Breast epithelium (tissue), 4 donors: ENCODE data around the gene S100Z. TPM values are rescaled to one million over a fixed set of nuclear protein-coding genes. Genes with fewer than 3 reads are reported as not detected.

Source experiments
- DNase-seq, 2 donors: peaks; one replicate each; pipeline ENCODE4 v3.0.0-alpha.2; 2019; ENCODE audit warnings: low spot score in 2 of 2
- H3K27ac ChIP-seq, 2 donors: fragments of 200-600 bp; sonication (generic) in 1 of 2; one replicate each; pipeline ENCODE4 v1.5.1; 2016 to 2019; ENCODE audit warnings: mild to moderate bottlenecking in 1 of 2
- H3K27me3 ChIP-seq, 2 donors: fragments of 200-600 bp; sonication (generic) in 1 of 2; one replicate each; pipeline versions ENCODE4 v1.5.1 to v1.6.0; 2017 to 2019; ENCODE audit warnings: control low read depth in 1 of 2, mild to moderate bottlenecking in 1 of 2
- H3K36me3 ChIP-seq: fragments of 200-600 bp; one replicate; pipeline ENCODE4 v1.5.1; 2019
- H3K4me1 ChIP-seq, 2 donors: fragments of 200-600 bp; sonication (generic); one replicate each; pipeline ENCODE4 v1.5.1; 2016 to 2019; ENCODE audit warnings: control low read depth in 1 of 2
- H3K4me3 ChIP-seq, 3 donors: fragments of 200-600 bp; sonication (generic); 1 replicate in 2 of 3; 2 replicates in 1 of 3; pipeline ENCODE4 v1.5.1; 2016 to 2019; ENCODE audit warnings: mild to moderate bottlenecking in 3 of 3, moderate library complexity in 2 of 3
- H3K9me3 ChIP-seq, 2 donors: fragments of 200-600 bp; sonication (generic) in 1 of 2; one replicate each; pipeline ENCODE4 v1.5.1; 2016 to 2019; ENCODE audit warnings: control low read depth in 1 of 2
- POLR2A ChIP-seq: fragments of 450-650 bp; IDR thresholded peaks from one replicate; pipeline ENCODE4 v1.6.1; 2016; ENCODE audit warnings: antibody characterized with exemption, mild to moderate bottlenecking, moderate library complexity
- POLR2AphosphoS5 ChIP-seq, 3 donors: sonication (generic); formaldehyde crosslinking; IDR thresholded peaks; one replicate each; pipeline ENCODE4 v1.6.1; 2017; ENCODE audit warnings: antibody characterized with exemption in 3 of 3
- intact Hi-C: fragments of 100-400 bp; cut with DNase I; formaldehyde crosslinking; loops from one replicate; pipeline ENCODE4 v1.15.1; 2023; ENCODE audit warnings: low total_unique reads
- total RNA-seq, 3 donors: library from RNA; depleted of rRNA; stranded (reverse); fragments of >200 nt; gene quantifications; one replicate each; pipeline ENCODE4 v1.1.0, GENCODE V29; 2016
- TF ChIP-seq, protein P1 (sequence below), 3 donors: fragments of 450-650 bp; IDR thresholded peaks; one replicate each; pipeline ENCODE4 v1.5.1; 2016 to 2017; ENCODE audit warnings: antibody characterized with exemption in 3 of 3, mild to moderate bottlenecking in 3 of 3, moderate library complexity in 3 of 3

Gene S100Z
- total RNA-seq, 3 donors from 2014 or later, result 0.33 to 1.0 TPM; not detected in 1

DNA sequence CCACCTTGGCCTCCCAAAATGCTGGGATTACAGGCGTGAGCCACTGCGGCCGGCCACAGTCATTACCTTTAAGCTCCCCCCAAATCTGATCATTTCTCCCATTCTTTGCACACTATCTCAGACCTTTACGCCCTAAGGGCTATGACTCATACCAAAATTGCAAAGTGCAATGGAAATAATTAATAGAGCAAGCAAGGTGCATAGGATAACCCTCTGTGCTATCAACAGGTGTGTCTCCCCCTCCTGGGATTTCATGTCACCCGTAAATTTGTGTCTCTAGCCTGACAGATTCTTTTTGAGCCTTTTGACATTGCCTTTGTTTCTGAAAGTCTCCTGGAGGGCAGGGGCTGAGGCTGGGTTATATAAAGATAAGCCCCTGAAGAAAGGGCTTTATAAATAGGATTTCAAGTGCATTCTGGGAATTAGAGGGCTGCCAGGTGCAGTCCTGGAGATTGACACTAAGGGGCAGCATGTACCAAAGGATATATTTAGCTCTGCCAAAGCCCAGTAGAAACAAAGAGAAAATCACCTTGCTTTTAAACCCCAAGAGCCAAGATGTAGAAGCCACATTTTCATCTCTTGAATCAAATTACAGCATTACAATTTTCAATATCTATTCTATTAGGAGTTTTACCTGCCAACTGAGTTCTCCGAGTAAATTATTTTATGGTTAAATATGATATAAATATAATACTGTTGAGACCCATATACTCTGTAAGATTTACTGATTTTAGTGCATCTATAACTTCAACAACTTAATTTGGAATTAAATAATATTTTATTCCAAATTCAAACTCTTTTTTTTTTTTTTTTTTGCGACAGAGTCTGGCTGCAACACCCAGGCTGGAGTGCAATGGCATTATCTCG is 18.2 kb downstream of the S100Z start:
- H3K27ac ChIP-seq, result no peak overlapping the region
- intact Hi-C loops, result no loop called here
- no peaks in the 10 kb centered on the region for H3K27me3 ChIP-seq
- H3K36me3 ChIP-seq, result no peaks in the 10 kb centered on the region
- no peaks in the 10 kb centered on the region for H3K4me1 ChIP-seq
- H3K9me3 ChIP-seq, result no peaks in the 10 kb centered on the region
- TF ChIP-seq POLR2A, result no peak
- TF ChIP-seq, protein P1, sequence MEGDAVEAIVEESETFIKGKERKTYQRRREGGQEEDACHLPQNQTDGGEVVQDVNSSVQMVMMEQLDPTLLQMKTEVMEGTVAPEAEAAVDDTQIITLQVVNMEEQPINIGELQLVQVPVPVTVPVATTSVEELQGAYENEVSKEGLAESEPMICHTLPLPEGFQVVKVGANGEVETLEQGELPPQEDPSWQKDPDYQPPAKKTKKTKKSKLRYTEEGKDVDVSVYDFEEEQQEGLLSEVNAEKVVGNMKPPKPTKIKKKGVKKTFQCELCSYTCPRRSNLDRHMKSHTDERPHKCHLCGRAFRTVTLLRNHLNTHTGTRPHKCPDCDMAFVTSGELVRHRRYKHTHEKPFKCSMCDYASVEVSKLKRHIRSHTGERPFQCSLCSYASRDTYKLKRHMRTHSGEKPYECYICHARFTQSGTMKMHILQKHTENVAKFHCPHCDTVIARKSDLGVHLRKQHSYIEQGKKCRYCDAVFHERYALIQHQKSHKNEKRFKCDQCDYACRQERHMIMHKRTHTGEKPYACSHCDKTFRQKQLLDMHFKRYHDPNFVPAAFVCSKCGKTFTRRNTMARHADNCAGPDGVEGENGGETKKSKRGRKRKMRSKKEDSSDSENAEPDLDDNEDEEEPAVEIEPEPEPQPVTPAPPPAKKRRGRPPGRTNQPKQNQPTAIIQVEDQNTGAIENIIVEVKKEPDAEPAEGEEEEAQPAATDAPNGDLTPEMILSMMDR (IDR thresholded peaks at IDR 0.05), result peak in 2 of 3 donors; percentile 52 to 68
- TF ChIP-seq POLR2AphosphoS5 (IDR thresholded peaks at IDR 0.05), result no peak
- DNase-seq, result no peak
- no peak overlapping the region for H3K4me3 ChIP-seq

DNA sequence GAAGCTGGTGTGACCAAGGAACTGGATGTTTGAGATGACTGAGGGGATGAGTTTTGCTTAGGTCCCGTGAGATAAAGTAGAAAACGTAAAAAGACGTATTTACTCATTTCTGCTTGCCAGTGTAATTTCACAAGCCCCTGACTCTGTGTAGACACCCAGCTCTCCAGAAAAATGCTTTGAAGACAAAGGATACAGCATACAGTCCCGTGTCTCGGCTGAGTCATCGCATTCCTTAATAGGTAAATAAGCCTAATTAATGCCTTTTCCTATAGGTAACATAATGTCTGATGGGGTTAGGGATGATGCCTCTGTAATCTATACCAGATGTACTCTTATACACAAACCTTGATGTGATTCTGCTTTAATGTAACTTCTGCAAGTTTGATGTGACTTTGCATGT is 20.2 kb downstream of the S100Z start:
- Histone ChIP-seq H3K9me3 (no peaks in the 10 kb centered on the region), H3K4me1 (no peaks in the 10 kb centered on the region), H3K36me3 (no peaks in the 10 kb centered on the region), H3K27ac (no peak overlapping the region), H3K27me3 (no peaks in the 10 kb centered on the region), H3K4me3 (no peak overlapping the region)
- DNase-seq, result no peak
- no peak for TF ChIP-seq POLR2A
- TF ChIP-seq, protein P1 (IDR thresholded peaks at IDR 0.05), result no peak
- no peak for TF ChIP-seq POLR2AphosphoS5 (IDR thresholded peaks at IDR 0.05)
- intact Hi-C loops, result no loop called here

DNA sequence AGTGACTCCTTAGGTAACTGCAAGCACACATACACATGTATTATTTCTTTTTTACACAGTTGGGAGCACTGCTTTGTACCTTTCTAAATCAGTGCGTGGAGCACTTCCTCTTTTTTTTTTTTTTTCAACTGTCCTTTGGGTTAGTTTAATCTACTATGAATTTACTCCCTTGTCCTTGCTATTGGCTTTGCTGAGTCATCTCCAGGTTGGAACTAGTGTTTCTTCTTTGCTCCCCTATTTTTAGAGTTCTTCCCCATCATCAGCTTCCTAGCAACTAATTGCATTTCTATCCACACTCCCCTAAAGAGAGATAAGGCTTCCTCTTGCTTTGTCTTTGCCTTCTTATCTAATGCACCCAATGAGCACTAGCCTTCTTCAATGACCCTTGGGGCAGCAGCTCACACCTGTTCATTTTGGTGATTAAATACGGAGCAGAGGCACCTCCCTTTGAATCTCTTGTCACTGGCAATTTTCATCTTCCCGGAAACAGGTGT is 24.3 kb downstream of the S100Z start:
- no peak for DNase-seq
- Histone ChIP-seq H3K27ac (no peak overlapping the region), H3K9me3 (no peaks in the 10 kb centered on the region), H3K27me3 (no peaks in the 10 kb centered on the region), H3K36me3 (no peaks in the 10 kb centered on the region), H3K4me1 (no peaks in the 10 kb centered on the region), H3K4me3 (no peak overlapping the region)
- TF ChIP-seq POLR2AphosphoS5 (IDR thresholded peaks at IDR 0.05), result no peak
- TF ChIP-seq, protein P1 (IDR thresholded peaks at IDR 0.05), result no peak
- TF ChIP-seq POLR2A, result no peak
- intact Hi-C loops, result no loop called here

DNA sequence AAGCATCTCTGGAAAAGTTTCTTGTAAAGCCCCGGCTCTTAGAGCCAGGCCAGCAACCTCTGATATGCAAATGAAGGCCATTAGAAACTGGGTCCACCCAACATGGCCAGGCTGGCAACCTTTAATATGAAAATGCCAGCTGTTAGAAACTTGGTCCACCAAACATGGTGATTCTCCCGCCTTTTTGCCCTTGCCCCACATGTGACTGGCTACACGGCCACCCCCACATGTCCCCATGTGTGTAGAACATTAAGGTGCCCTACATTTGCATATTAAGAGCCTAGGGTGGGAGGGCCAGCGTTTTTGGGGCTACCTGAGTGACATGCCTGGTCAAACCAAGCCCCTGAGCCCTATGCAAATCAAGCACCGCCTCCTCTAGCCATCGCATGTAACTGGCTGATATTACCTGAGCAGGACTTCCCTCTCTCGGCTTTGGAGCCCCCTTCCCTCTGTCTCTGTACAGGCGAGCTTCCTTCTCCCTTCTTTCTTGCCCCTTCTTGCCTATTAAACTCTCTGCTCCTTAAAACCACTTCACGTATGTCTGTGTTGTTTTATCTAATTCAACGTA is 39.0 kb downstream of the S100Z start:
- intact Hi-C loops, result no loop called here
- Histone ChIP-seq H3K27me3 (no peaks in the 10 kb centered on the region), H3K4me1 (no peaks in the 10 kb centered on the region), H3K4me3 (no peak overlapping the region), H3K27ac (no peak overlapping the region), H3K9me3 (no peaks in the 10 kb centered on the region), H3K36me3 (no peaks in the 10 kb centered on the region)
- TF ChIP-seq POLR2AphosphoS5 (IDR thresholded peaks at IDR 0.05) (no peak), POLR2A (no peak)
- TF ChIP-seq, protein P1 (IDR thresholded peaks at IDR 0.05), result no peak
- DNase-seq, result no peak

DNA sequence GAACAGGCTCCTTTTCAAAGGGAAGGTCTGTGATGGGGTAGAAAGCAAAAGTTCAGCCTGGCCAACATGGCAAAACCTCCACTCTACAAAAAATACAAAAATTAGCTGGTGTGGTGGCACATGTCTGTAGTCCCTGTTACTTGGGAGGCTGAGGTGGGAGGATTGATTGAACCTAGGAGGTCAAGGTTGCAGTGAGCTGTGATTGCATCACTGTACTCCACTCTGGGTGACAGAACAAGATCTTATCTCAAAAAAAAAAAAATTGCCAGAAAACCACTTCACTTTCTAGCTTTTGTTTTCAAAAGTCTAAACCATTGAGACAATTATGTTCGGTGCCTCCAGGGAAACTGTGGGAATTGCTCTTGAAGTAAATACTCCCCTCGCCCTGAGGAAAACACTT is 43.5 kb downstream of the S100Z start:
- Histone ChIP-seq H3K27ac (no peak overlapping the region), H3K27me3 (no peaks in the 10 kb centered on the region), H3K4me3 (no peak overlapping the region), H3K36me3 (no peaks in the 10 kb centered on the region), H3K4me1 (no peaks in the 10 kb centered on the region), H3K9me3 (peaks cover 0 to 4% of the 10 kb centered on the region in 2 donors)
- intact Hi-C loops, result no loop called here
- DNase-seq, result no peak
- TF ChIP-seq, protein P1 (IDR thresholded peaks at IDR 0.05), result no peak
- TF ChIP-seq POLR2A (no peak), POLR2AphosphoS5 (IDR thresholded peaks at IDR 0.05) (no peak)
